Stimulated activated CD4-positive, alpha-beta T cell treated with anti-CD3 and anti-CD28 coated beads, Interleukin-1b, Interleukin-23, amount 100 ng/mL, for 48 hours (primary cell): ENCODE measurements around the gene RPH3AL.
"Not testable (repeated sequence)": the region's sequence is repeated elsewhere in the genome, so short reads cannot be mapped to it uniquely, and the experiment has no call there.

Experiments used
- DNase-seq: peaks from one replicate; pipeline ENCODE4 v3.0.0-alpha.2; 2020

Gene RPH3AL

GRCh38 chr17:279331-279730 is 73.3 kb downstream of the RPH3AL start:
- DNase-seq: no peak

GRCh38 chr17:278676-279059 is 73.9 kb downstream of the RPH3AL start:
- DNase-seq: no peak

- no peak for DNase-seq
Observed at GRCh38 chr17:278055-278675, 74.4 kb downstream of the RPH3AL start.

GRCh38 chr17:274902-275301 is 77.7 kb downstream of the RPH3AL start:
- DNase-seq: no peak

- DNase-seq: no peak
Observed at GRCh38 chr17:273981-274832, 78.4 kb downstream of the RPH3AL start.

GRCh38 chr17:272856-273255 is 79.8 kb downstream of the RPH3AL start:
- not testable (repeated sequence) for DNase-seq

GRCh38 chr17:271928-272623 is 80.5 kb downstream of the RPH3AL start:
- DNase-seq: not testable (repeated sequence)

- no peak for DNase-seq
Observed at GRCh38 chr17:269616-270514, 82.7 kb downstream of the RPH3AL start.

- no peak for DNase-seq
Observed at GRCh38 chr17:266701-267667, 85.6 kb downstream of the RPH3AL start.

GRCh38 chr17:266219-266618 is 86.4 kb downstream of the RPH3AL start:
- no peak for DNase-seq

- DNase-seq: no peak
Observed at GRCh38 chr17:265718-266117, 86.9 kb downstream of the RPH3AL start.

GRCh38 chr17:263773-264172 is 88.8 kb downstream of the RPH3AL start:
- DNase-seq: no peak

- no peak for DNase-seq
Observed at GRCh38 chr17:263271-263670, 89.3 kb downstream of the RPH3AL start.

- no peak for DNase-seq
Observed at GRCh38 chr17:261635-262034, 91.0 kb downstream of the RPH3AL start.

- no peak for DNase-seq
Observed at GRCh38 chr17:260944-261343, 91.7 kb downstream of the RPH3AL start.

- no peak for DNase-seq
Observed at GRCh38 chr17:260031-260791, 92.4 kb downstream of the RPH3AL start.

GRCh38 chr17:259341-259976 is 93.1 kb downstream of the RPH3AL start:
- no peak for DNase-seq

- DNase-seq: no peak
Observed at GRCh38 chr17:258906-259305, 93.7 kb downstream of the RPH3AL start.

GRCh38 chr17:258045-258734 is 94.4 kb downstream of the RPH3AL start:
- DNase-seq: no peak
